Caco-2 (cell line): ENCODE measurements around the gene ATG14. TPM values are rescaled to one million over a fixed set of nuclear protein-coding genes. Genes with fewer than 3 reads are reported as not detected.

Source experiments
- BruUV-seq: library from RNA; stranded (reverse); fragments of 400-500 nt; replicated peaks from 2 replicates; lab custom pipeline; 2021; lab: Mats Ljungman, UMichigan
- CTCF ChIA-PET: fragments of 300-600 bp; sonication (Branson Sonifier 250); formaldehyde crosslinking; loops from one replicate; lab custom pipeline; 2022; ENCODE audit warnings: antibody characterized with exemption; lab: Charles Lee
- POLR2A ChIA-PET: fragments of 300-600 bp; sonication (Branson Sonifier 250); formaldehyde crosslinking; loops from one replicate; lab custom pipeline; 2022; ENCODE audit warnings: antibody characterized with exemption; lab: Charles Lee
- DNase-seq, 2 experiments: peaks; one replicate each; pipeline versions ENCODE4 v3.0.0 to v3.0.0-alpha.2; 2020 to 2022
- H3K27me3 ChIP-seq: replicated peaks from 2 replicates; pipeline ENCODE4 v1.6.0; 2011; ENCODE audit warnings: low read length; ENCODE audit not compliant: control insufficient read depth, insufficient read depth
- H3K36me3 ChIP-seq: 2 replicates; pipeline ENCODE4 v1.5.1; 2011; ENCODE audit warnings: low read length; ENCODE audit not compliant: control insufficient read depth, insufficient read depth
- H3K4me1 ChIP-seq: fragments of 250-450 bp; sonication (Bioruptor Pico); 2 replicates; pipeline ENCODE4 v1.5.1; 2020; ENCODE audit warnings: mild to moderate bottlenecking
- H3K4me3 ChIP-seq: 2 replicates; pipeline ENCODE4 v1.5.1; 2011; ENCODE audit warnings: low read depth, mild to moderate bottlenecking, control low read depth, low read length
- H3K9me3 ChIP-seq: fragments of 250-450 bp; sonication (Bioruptor Pico); 2 replicates; pipeline ENCODE4 v1.5.1; 2020; ENCODE audit warnings: mild to moderate bottlenecking, moderate library complexity
- H3K27ac Mint-ChIP-seq: one replicate; pipeline ENCODE4 v1.8.0; 2022; ENCODE audit warnings: mixed read lengths; ENCODE audit not compliant: unreplicated experiment
- H3K27me3 Mint-ChIP-seq: one replicate; pipeline ENCODE4 v1.8.0; 2022; ENCODE audit warnings: mixed read lengths; ENCODE audit not compliant: insufficient read depth, unreplicated experiment
- H3K36me3 Mint-ChIP-seq: one replicate; pipeline ENCODE4 v1.8.0; 2022; ENCODE audit warnings: mild to moderate bottlenecking, mixed read lengths; ENCODE audit not compliant: insufficient read depth, unreplicated experiment
- H3K4me1 Mint-ChIP-seq: one replicate; pipeline ENCODE4 v1.8.0; 2022; ENCODE audit warnings: low read depth, mixed read lengths; ENCODE audit not compliant: unreplicated experiment
- H3K4me3 Mint-ChIP-seq: one replicate; pipeline ENCODE4 v1.8.0; 2022; ENCODE audit warnings: mild to moderate bottlenecking, moderate library complexity, mixed read lengths; ENCODE audit not compliant: unreplicated experiment
- H3K9me3 Mint-ChIP-seq: one replicate; pipeline ENCODE4 v1.8.0; 2022; ENCODE audit warnings: mixed read lengths; ENCODE audit not compliant: unreplicated experiment
- CTCF ChIP-seq, 2 experiments: fragments of 200-600 bp in 1 of 2; IDR thresholded peaks; 1 replicate in 1 of 2; 2 replicates in 1 of 2; pipeline versions ENCODE4 v1.5.1 to v1.8.0; 2011 to 2022; ENCODE audit warnings: antibody characterized with exemption in 1 of 2, control low read depth in 1 of 2, inconsistent platforms in 1 of 2, low read depth in 1 of 2, low read length in 1 of 2, mild to moderate bottlenecking in 1 of 2, moderate library complexity in 1 of 2; ENCODE audit not compliant: insufficient read depth in 1 of 2, severe bottlenecking in 1 of 2, unreplicated experiment in 1 of 2
- intact Hi-C: fragments of 100-400 bp; cut with micrococcal nuclease; formaldehyde crosslinking; loops from one replicate; pipeline ENCODE4 v1.10.0; 2022; ENCODE audit not compliant: unreplicated experiment
- total RNA-seq: library from RNA; stranded (reverse); gene quantifications from 2 replicates; pipeline ENCODE4 v1.2.3, GENCODE V29; 2022

Gene ATG14
- total RNA-seq, 1 experiment from 2014 or later = 13.1 TPM

- H3K9me3 Mint-ChIP-seq = no peaks in the 10 kb centered on the region
- no peak overlapping the region for H3K27ac Mint-ChIP-seq
- no peaks in the 10 kb centered on the region for H3K27me3 Mint-ChIP-seq
- H3K36me3 ChIP-seq = peaks cover 2% of the 10 kb centered on the region; the same call in 1 of the 2 replicates
- no peaks in the 10 kb centered on the region for H3K27me3 ChIP-seq
- H3K4me3 ChIP-seq = no peak overlapping the region
- no peak for TF ChIP-seq CTCF (IDR thresholded peaks at IDR 0.05; ENCODE audit: insufficient read depth in 1 of 2, low read depth in 1 of 2, low read length in 1 of 2, severe bottlenecking in 1 of 2, unreplicated experiment in 1 of 2)
- DNase-seq = no peak
- peaks cover 16% of the 10 kb centered on the region for H3K4me1 ChIP-seq
- ChIA-PET POLR2A (no interaction called here), CTCF (no interaction called here)
- BruUV-seq = no TSS peak
- H3K9me3 ChIP-seq = no peaks in the 10 kb centered on the region
- H3K4me3 Mint-ChIP-seq = no peak overlapping the region
- H3K4me1 Mint-ChIP-seq = peaks cover under 1% of the 10 kb centered on the region
- intact Hi-C loops = no loop called here
- H3K36me3 Mint-ChIP-seq = peaks cover 23% of the 10 kb centered on the region
Measured at GRCh38 chr14:55387121-55387520, 24.5 kb downstream of the ATG14 start.

- POLR2A ChIA-PET = no interaction called here
- CTCF ChIA-PET = no interaction called here
Measured at GRCh38 chr14:55386037-55386808, 25.4 kb downstream of the ATG14 start.

GRCh38 chr14:55384536-55384935, 27.1 kb downstream of the ATG14 start:
- Histone ChIP-seq H3K9me3 (no peaks in the 10 kb centered on the region), H3K27me3 (no peaks in the 10 kb centered on the region), H3K36me3 (peaks cover 2% of the 10 kb centered on the region; the same call in 1 of the 2 replicates), H3K4me3 (no peak overlapping the region), H3K4me1 (peaks cover 29% of the 10 kb centered on the region)
- Mint-ChIP-seq H3K4me3 (no peak overlapping the region), H3K36me3 (peaks cover 29% of the 10 kb centered on the region), H3K27me3 (no peaks in the 10 kb centered on the region), H3K4me1 (peaks cover 14% of the 10 kb centered on the region), H3K9me3 (no peaks in the 10 kb centered on the region), H3K27ac (no peak overlapping the region)
- TF ChIP-seq CTCF (IDR thresholded peaks at IDR 0.05; ENCODE audit: insufficient read depth in 1 of 2, low read depth in 1 of 2, low read length in 1 of 2, severe bottlenecking in 1 of 2, unreplicated experiment in 1 of 2) = no peak
- intact Hi-C loops = no loop called here
- no TSS peak for BruUV-seq
- ChIA-PET CTCF (no interaction called here), POLR2A (no interaction called here)
- no peak for DNase-seq

More at GRCh38 chr14:55386037-55386808, 25.4 kb downstream of the ATG14 start:
- Histone ChIP-seq H3K4me3 (no peak overlapping the region), H3K36me3 (peaks cover 2% of the 10 kb centered on the region; the same call in 1 of the 2 replicates), H3K27me3 (no peaks in the 10 kb centered on the region), H3K9me3 (no peaks in the 10 kb centered on the region), H3K4me1 (peaks cover 25% of the 10 kb centered on the region)
- DNase-seq = no peak
- Mint-ChIP-seq H3K27me3 (no peaks in the 10 kb centered on the region), H3K4me1 (peaks cover 8% of the 10 kb centered on the region), H3K36me3 (peaks cover 24% of the 10 kb centered on the region), H3K4me3 (no peak overlapping the region), H3K27ac (peak overlapping the region; percentile 51), H3K9me3 (no peaks in the 10 kb centered on the region)
- intact Hi-C loops = no loop called here
- TF ChIP-seq CTCF (IDR thresholded peaks at IDR 0.05; ENCODE audit: insufficient read depth in 1 of 2, low read depth in 1 of 2, low read length in 1 of 2, severe bottlenecking in 1 of 2, unreplicated experiment in 1 of 2) = no peak
- BruUV-seq = no TSS peak
